CD4-positive, CD25-positive, alpha-beta regulatory T cell (primary cell): ENCODE measurements around the gene RANBP6. TPM values are rescaled to one million over a fixed set of nuclear protein-coding genes. Genes with fewer than 3 reads are reported as not detected.
A peak's percentile ranks its signal among the peaks of the same experiment; 100 is the strongest.
"Not testable (repeated sequence)": the region's sequence is repeated elsewhere in the genome, so short reads cannot be mapped to it uniquely, and the experiment has no call there.

Source experiments
- ATAC-seq, 2 donors: fragments of 150-1000 bp; cut with Tn5 transposase; one replicate each; pipeline ENCODE4 v1.10.0; 2021; ENCODE audit warnings: low read depth in 2 of 2, moderate number of reproducible peaks in 2 of 2, moderate library complexity in 1 of 2
- DNase-seq, 3 donors: peaks; one replicate each; pipeline versions ENCODE4 v3.0.0 to v3.0.0-alpha.2; 2012 to 2022; ENCODE audit warnings: mixed read lengths in 1 of 3
- H3K27ac ChIP-seq: one replicate; pipeline ENCODE4 v1.7.0; 2013; ENCODE audit warnings: mild to moderate bottlenecking, low read length; ENCODE audit not compliant: insufficient read depth, poor library complexity, severe bottlenecking
- H3K27me3 ChIP-seq: one replicate; pipeline ENCODE4 v1.7.0; 2013; ENCODE audit warnings: low read length; ENCODE audit not compliant: control insufficient read depth, insufficient read depth
- H3K36me3 ChIP-seq: one replicate; pipeline ENCODE4 v1.7.0; 2013; ENCODE audit warnings: mild to moderate bottlenecking, low read length, moderate library complexity; ENCODE audit not compliant: control insufficient read depth, insufficient read depth
- H3K4me1 ChIP-seq: 2 replicates; pipeline ENCODE4 v1.7.0; 2013; ENCODE audit warnings: mild to moderate bottlenecking, low read length; ENCODE audit not compliant: insufficient read depth, control insufficient read depth, poor library complexity, severe bottlenecking
- H3K4me3 ChIP-seq: one replicate; pipeline ENCODE4 v1.7.0; 2013; ENCODE audit warnings: low read depth, mild to moderate bottlenecking, low read length, moderate library complexity
- H3K9me3 ChIP-seq, 2 experiments: 1 replicate in 1 of 2; 2 replicates in 1 of 2; pipeline ENCODE4 v1.7.0; 2013; ENCODE audit warnings: low read length in 2 of 2, mild to moderate bottlenecking in 1 of 2, moderate library complexity in 1 of 2; ENCODE audit not compliant: control insufficient read depth in 2 of 2
- H3K27ac Mint-ChIP-seq, 3 donors: one replicate each; pipeline ENCODE4 v1.8.0; 2020 to 2022; ENCODE audit warnings: mild to moderate bottlenecking in 3 of 3, mixed read lengths in 3 of 3, moderate library complexity in 2 of 3
- H3K27me3 Mint-ChIP-seq: one replicate; pipeline ENCODE4 v1.8.0; 2022; ENCODE audit warnings: mild to moderate bottlenecking, mixed read lengths
- H3K36me3 Mint-ChIP-seq: one replicate; pipeline ENCODE4 v1.8.0; 2020; ENCODE audit warnings: mixed read lengths
- H3K4me1 Mint-ChIP-seq, 4 donors: one replicate each; pipeline ENCODE4 v1.8.0; 2020 to 2022; ENCODE audit warnings: mixed read lengths in 4 of 4, mild to moderate bottlenecking in 1 of 4
- H3K4me3 Mint-ChIP-seq, 4 donors: one replicate each; pipeline ENCODE4 v1.8.0; 2020 to 2022; ENCODE audit warnings: mild to moderate bottlenecking in 4 of 4, mixed read lengths in 4 of 4, moderate library complexity in 3 of 4
- H3K9me3 Mint-ChIP-seq, 7 donors: one replicate each; pipeline ENCODE4 v1.8.0; 2020 to 2022; ENCODE audit warnings: mixed read lengths in 7 of 7, mild to moderate bottlenecking in 3 of 7, moderate library complexity in 2 of 7
- polyA plus RNA-seq, 4 donors: library from polyadenylated mRNA; unstranded; fragments of 300-500 nt; fragmentation: Illumina TruSeq; gene quantifications; one replicate each; pipeline ENCODE4 v1.2.3, GENCODE V29; 2021
- total RNA-seq: library from RNA; stranded (reverse); gene quantifications from one replicate; pipeline ENCODE4 v1.2.3, GENCODE V29; 2022

RANBP6 gene
- total RNA-seq, result 31.1 TPM
- 10 to 100 TPM; 19.7 to 29.5 (median 23.7) TPM for polyA plus RNA-seq

- Mint-ChIP-seq H3K27me3 (no peaks in the 10 kb centered on the region), H3K9me3 (peaks cover 0 to 14% (median 6%) of the 10 kb centered on the region in 7 donors), H3K36me3 (peaks cover 25% of the 10 kb centered on the region), H3K4me3 (peak within 1 kb of the TSS; percentile 91 to 96 (median 95)), H3K4me1 (peaks cover 20 to 44% (median 38%) of the 10 kb centered on the region in 4 donors), H3K27ac (peak within 1 kb of the TSS; percentile 95 to 99 (median 97))
- H3K27ac ChIP-seq, result peak within 1 kb of the TSS; percentile 83
- peaks cover 22% of the 10 kb centered on the region for H3K36me3 ChIP-seq
- peaks cover 4 to 13% of the 10 kb centered on the region in 2 experiments for H3K9me3 ChIP-seq
- ATAC-seq (peak; percentile 95), DNase-seq (peak; percentile 84 to 94 (median 90))
- H3K4me3 ChIP-seq, result peak within 1 kb of the TSS; percentile 100
- H3K27me3 ChIP-seq, result no peaks in the 10 kb centered on the region
- H3K4me1 ChIP-seq, result peaks cover 16% of the 10 kb centered on the region
Measured at GRCh38 chr9:6015278-6016157, at the start of gene RANBP6. Gene RANBP6 (minus strand): TSS chr9:6015624. CDS start chr9:6015607, 17 bp downstream.

GRCh38 chr9:6063146-6063545 lies 47.7 kb upstream of the RANBP6 start:
- H3K4me1 Mint-ChIP-seq, result peaks cover 0 to 17% (median 7%) of the 10 kb centered on the region in 4 donors
- not testable (repeated sequence) for H3K9me3 ChIP-seq, H3K27ac ChIP-seq, H3K27me3 ChIP-seq, H3K4me3 Mint-ChIP-seq, H3K27ac Mint-ChIP-seq, H3K36me3 ChIP-seq, H3K36me3 Mint-ChIP-seq, H3K4me3 ChIP-seq, ATAC-seq, H3K4me1 ChIP-seq
- H3K9me3 Mint-ChIP-seq, result peaks cover 0 to 11% (median 3%) of the 10 kb centered on the region in 7 donors
- peaks cover 42% of the 10 kb centered on the region for H3K27me3 Mint-ChIP-seq
- peak in 2 of 3 donors; percentile 35 to 71 for DNase-seq

GRCh38 chr9:6055666-6056065 lies 40.2 kb upstream of the RANBP6 start:
- Mint-ChIP-seq H3K4me3 (no peak overlapping the region), H3K27me3 (peaks cover 36% of the 10 kb centered on the region), H3K9me3 (peaks cover 0 to 5% (median 0%) of the 10 kb centered on the region in 7 donors), H3K36me3 (no peaks in the 10 kb centered on the region), H3K27ac (no peak overlapping the region), H3K4me1 (peaks cover 0 to 9% (median 3%) of the 10 kb centered on the region in 4 donors)
- Histone ChIP-seq H3K4me1 (no peaks in the 10 kb centered on the region), H3K36me3 (no peaks in the 10 kb centered on the region), H3K27me3 (peaks cover 4% of the 10 kb centered on the region), H3K9me3 (no peaks in the 10 kb centered on the region), H3K4me3 (no peak overlapping the region), H3K27ac (no peak overlapping the region)
- ATAC-seq (no peak), DNase-seq (no peak)

- Mint-ChIP-seq H3K27me3 (peaks cover 36% of the 10 kb centered on the region), H3K4me3 (no peak overlapping the region), H3K4me1 (peaks cover 0 to 7% (median 3%) of the 10 kb centered on the region in 4 donors), H3K36me3 (no peaks in the 10 kb centered on the region), H3K27ac (no peak overlapping the region), H3K9me3 (peaks cover 0 to 5% (median 0%) of the 10 kb centered on the region in 7 donors)
- Histone ChIP-seq H3K4me3 (no peak overlapping the region), H3K36me3 (no peaks in the 10 kb centered on the region), H3K4me1 (no peaks in the 10 kb centered on the region), H3K27me3 (peaks cover 4% of the 10 kb centered on the region), H3K9me3 (no peaks in the 10 kb centered on the region), H3K27ac (no peak overlapping the region)
- ATAC-seq (peak; percentile 50 to 65), DNase-seq (peak; percentile 10 to 88 (median 55))
Measured at GRCh38 chr9:6055216-6055615, 39.8 kb upstream of the RANBP6 start.

GRCh38 chr9:6054280-6055099 lies 39.1 kb upstream of the RANBP6 start:
- Mint-ChIP-seq H3K36me3 (no peaks in the 10 kb centered on the region), H3K27me3 (peaks cover 38% of the 10 kb centered on the region), H3K27ac (no peak overlapping the region), H3K4me3 (no peak overlapping the region), H3K4me1 (peaks cover 0 to 12% (median 5%) of the 10 kb centered on the region in 4 donors), H3K9me3 (peaks cover 0 to 5% (median 0%) of the 10 kb centered on the region in 7 donors)
- peak; percentile 64 to 77 for ATAC-seq
- H3K27me3 ChIP-seq, result peaks cover 4% of the 10 kb centered on the region
- DNase-seq, result peak; percentile 47 to 73 (median 55)
- no peak overlapping the region for H3K27ac ChIP-seq
- no peaks in the 10 kb centered on the region for H3K36me3 ChIP-seq
- no peak overlapping the region for H3K4me3 ChIP-seq
- H3K9me3 ChIP-seq, result no peaks in the 10 kb centered on the region
- H3K4me1 ChIP-seq, result no peaks in the 10 kb centered on the region

GRCh38 chr9:6052293-6052919 lies 37.0 kb upstream of the RANBP6 start:
- Histone ChIP-seq H3K27me3 (peaks cover 4% of the 10 kb centered on the region), H3K9me3 (no peaks in the 10 kb centered on the region), H3K4me1 (no peaks in the 10 kb centered on the region), H3K27ac (no peak overlapping the region), H3K36me3 (no peaks in the 10 kb centered on the region), H3K4me3 (no peak overlapping the region)
- ATAC-seq, result no peak
- Mint-ChIP-seq H3K27ac (no peak overlapping the region), H3K36me3 (no peaks in the 10 kb centered on the region), H3K4me3 (no peak overlapping the region), H3K27me3 (peaks cover 31% of the 10 kb centered on the region), H3K9me3 (no peaks in the 10 kb centered on the region), H3K4me1 (peaks cover 0 to 12% (median 5%) of the 10 kb centered on the region in 4 donors)
- no peak for DNase-seq

- ATAC-seq, result no peak
- H3K27me3 Mint-ChIP-seq, result peaks cover 37% of the 10 kb centered on the region
- H3K36me3 Mint-ChIP-seq, result no peaks in the 10 kb centered on the region
- H3K27ac Mint-ChIP-seq, result no peak overlapping the region
- Histone ChIP-seq H3K4me3 (no peak overlapping the region), H3K4me1 (no peaks in the 10 kb centered on the region), H3K36me3 (no peaks in the 10 kb centered on the region), H3K27ac (no peak overlapping the region), H3K9me3 (no peaks in the 10 kb centered on the region), H3K27me3 (peaks cover 4% of the 10 kb centered on the region)
- peak in 1 of 3 donors; percentile 17 for DNase-seq
- peaks cover 0 to 1% (median 0%) of the 10 kb centered on the region in 7 donors for H3K9me3 Mint-ChIP-seq
- H3K4me1 Mint-ChIP-seq, result peaks cover 0 to 12% (median 5%) of the 10 kb centered on the region in 4 donors
- no peak overlapping the region for H3K4me3 Mint-ChIP-seq
Measured at GRCh38 chr9:6051511-6051950, 36.1 kb upstream of the RANBP6 start.
